ENCODE measurements around the gene FAM118B. TPM values are rescaled to one million over a fixed set of nuclear protein-coding genes. Genes with fewer than 3 reads are reported as not detected.
A peak's percentile ranks its signal among the peaks of the same experiment; 100 is the strongest.

FAM118B gene
- total RNA-seq, 4 donors from 2014 or later, result 7.6 to 11.1 (median 8.6) TPM

DNA sequence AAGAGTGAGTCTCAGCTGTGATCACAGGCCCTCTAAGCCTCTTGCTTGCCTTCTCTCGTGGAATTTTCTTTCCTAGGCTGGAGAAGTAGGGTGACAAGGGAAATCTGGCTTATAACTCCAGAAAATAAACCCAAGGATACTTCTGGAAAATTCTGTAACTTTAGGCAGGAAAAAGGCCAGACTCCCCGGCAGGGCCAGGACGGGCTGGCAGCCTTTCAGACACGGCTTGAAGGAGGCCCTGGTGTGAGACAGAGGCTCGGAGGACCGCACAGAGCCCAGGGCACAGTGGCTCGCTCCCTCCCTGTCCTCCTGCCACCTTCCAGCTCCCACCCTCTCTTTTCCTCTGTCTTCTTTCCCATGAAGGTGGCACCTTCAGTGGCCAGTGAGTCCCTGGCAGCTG lies 19.2 kb upstream of the FAM118B start:
- H3K27ac ChIP-seq, result no peak overlapping the region

DNA sequence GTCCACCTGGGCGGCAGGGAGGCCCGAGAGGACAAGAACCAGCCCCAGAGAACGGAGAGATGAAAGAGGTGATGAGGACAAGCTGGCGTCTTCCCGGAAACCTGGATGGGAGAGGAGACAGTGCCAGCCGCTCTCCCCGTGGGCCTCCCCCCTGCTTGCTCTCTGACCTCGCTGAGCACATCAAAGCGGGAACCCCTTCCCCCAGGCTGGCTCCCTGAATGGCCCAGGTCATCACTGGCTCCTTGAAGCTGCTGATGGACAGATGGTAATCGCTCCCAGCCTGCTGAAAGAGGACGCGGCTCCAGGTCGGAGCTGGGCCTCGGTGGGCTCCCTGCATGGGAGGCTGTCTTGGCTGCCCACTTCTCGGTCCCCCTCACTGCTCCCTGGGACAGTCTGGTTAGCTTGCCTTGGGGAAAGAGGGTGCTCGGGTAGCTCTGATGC lies 18.5 kb upstream of the FAM118B start:
- H3K36me3 ChIP-seq, result peaks cover 57% of the 10 kb centered on the region
- no peaks in the 10 kb centered on the region for H3K27me3 ChIP-seq
- no peak for DNase-seq (ENCODE audit: low spot score in 2 of 2)
- no peak overlapping the region for H3K27ac ChIP-seq
- no peak overlapping the region for H3K4me3 ChIP-seq
- no peak for TF ChIP-seq POLR2A (IDR thresholded peaks at IDR 0.05)
- TF ChIP-seq, protein P1, sequence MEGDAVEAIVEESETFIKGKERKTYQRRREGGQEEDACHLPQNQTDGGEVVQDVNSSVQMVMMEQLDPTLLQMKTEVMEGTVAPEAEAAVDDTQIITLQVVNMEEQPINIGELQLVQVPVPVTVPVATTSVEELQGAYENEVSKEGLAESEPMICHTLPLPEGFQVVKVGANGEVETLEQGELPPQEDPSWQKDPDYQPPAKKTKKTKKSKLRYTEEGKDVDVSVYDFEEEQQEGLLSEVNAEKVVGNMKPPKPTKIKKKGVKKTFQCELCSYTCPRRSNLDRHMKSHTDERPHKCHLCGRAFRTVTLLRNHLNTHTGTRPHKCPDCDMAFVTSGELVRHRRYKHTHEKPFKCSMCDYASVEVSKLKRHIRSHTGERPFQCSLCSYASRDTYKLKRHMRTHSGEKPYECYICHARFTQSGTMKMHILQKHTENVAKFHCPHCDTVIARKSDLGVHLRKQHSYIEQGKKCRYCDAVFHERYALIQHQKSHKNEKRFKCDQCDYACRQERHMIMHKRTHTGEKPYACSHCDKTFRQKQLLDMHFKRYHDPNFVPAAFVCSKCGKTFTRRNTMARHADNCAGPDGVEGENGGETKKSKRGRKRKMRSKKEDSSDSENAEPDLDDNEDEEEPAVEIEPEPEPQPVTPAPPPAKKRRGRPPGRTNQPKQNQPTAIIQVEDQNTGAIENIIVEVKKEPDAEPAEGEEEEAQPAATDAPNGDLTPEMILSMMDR (IDR thresholded peaks at IDR 0.05), result no peak
- TF ChIP-seq EP300 (IDR thresholded peaks at IDR 0.05), result no peak
- TF ChIP-seq POLR2AphosphoS5 (IDR thresholded peaks at IDR 0.05), result no peak
- peaks cover 5% of the 10 kb centered on the region for H3K4me1 ChIP-seq
- whole genome bisulfite sequencing, result 84% methylated on average over 16 of the region's 16 CpGs
- H3K9me3 ChIP-seq, result no peaks in the 10 kb centered on the region

More for the DNA sequence above, 19.2 kb upstream of the FAM118B start:
- H3K4me1 ChIP-seq, result peaks cover 5% of the 10 kb centered on the region
- no peaks in the 10 kb centered on the region for H3K27me3 ChIP-seq
- H3K9me3 ChIP-seq, result no peaks in the 10 kb centered on the region
- DNase-seq (ENCODE audit: low spot score in 2 of 2), result no peak
- no peak overlapping the region for H3K4me3 ChIP-seq
- 76% methylated on average over 7 of the region's 7 CpGs for WGBS
- TF ChIP-seq, protein P1 (IDR thresholded peaks at IDR 0.05), result no peak
- no peak for TF ChIP-seq POLR2A (IDR thresholded peaks at IDR 0.05)
- TF ChIP-seq EP300 (IDR thresholded peaks at IDR 0.05), result no peak
- TF ChIP-seq POLR2AphosphoS5 (IDR thresholded peaks at IDR 0.05), result no peak
- peaks cover 50% of the 10 kb centered on the region for H3K36me3 ChIP-seq

DNA sequence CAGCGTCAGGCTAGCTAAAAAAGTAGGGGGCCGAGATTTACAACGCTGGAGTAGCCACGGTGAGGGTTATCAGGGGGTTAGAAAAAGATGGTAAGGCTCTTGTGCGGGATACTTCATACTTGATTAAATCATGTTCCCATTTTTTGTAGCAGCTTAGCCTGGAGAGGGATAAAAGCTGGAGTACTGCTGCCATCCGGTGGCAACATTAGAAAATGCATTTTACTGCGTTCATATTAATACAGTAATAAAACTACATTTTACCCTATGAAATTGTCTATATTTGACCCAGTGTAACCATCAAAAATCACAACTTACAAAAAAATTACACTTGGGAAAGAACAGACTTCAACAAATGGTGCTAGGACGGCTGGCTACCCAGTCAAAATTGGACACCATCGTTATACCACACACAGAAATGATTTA lies 17.4 kb upstream of the FAM118B start:
- no peaks in the 10 kb centered on the region for H3K9me3 ChIP-seq
- no peak overlapping the region for H3K4me3 ChIP-seq
- H3K36me3 ChIP-seq, result peaks cover 68% of the 10 kb centered on the region
- 34% methylated on average over 9 of the region's 9 CpGs for WGBS
- TF ChIP-seq POLR2A (IDR thresholded peaks at IDR 0.05) (no peak), POLR2AphosphoS5 (IDR thresholded peaks at IDR 0.05) (no peak)
- TF ChIP-seq, protein P1 (IDR thresholded peaks at IDR 0.05), result peak; percentile 45 to 70
- H3K27me3 ChIP-seq, result no peaks in the 10 kb centered on the region
- H3K27ac ChIP-seq, result no peak overlapping the region
- peaks cover 5% of the 10 kb centered on the region for H3K4me1 ChIP-seq
- no peak for DNase-seq (ENCODE audit: low spot score in 2 of 2)

DNA sequence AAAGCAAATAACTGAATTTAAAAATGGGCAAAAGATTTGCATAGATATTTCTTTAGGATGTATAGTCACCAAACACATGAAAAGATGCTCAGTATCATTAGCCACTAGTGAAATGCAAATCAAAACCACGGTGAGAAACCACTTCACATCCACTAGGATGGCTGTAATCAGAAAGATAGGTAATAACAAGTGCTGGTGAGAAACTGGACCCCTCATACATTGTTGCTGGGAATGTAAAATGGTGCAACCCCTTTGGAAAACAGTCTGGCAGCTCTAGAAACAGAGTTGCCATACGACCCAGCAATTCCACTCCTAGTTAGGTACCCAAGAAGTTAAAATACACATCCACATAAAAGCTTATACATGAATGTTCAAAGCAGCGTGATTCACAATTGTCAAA lies 16.5 kb upstream of the FAM118B start:
- Histone ChIP-seq H3K9me3 (no peaks in the 10 kb centered on the region), H3K4me3 (no peak overlapping the region), H3K27ac (no peak overlapping the region), H3K4me1 (peaks cover 5% of the 10 kb centered on the region), H3K27me3 (no peaks in the 10 kb centered on the region), H3K36me3 (peaks cover 72% of the 10 kb centered on the region)
- no peak for DNase-seq (ENCODE audit: low spot score in 2 of 2)
- WGBS, result 96% methylated on average over 3 of the region's 3 CpGs
- TF ChIP-seq, protein P1 (IDR thresholded peaks at IDR 0.05), result no peak
- TF ChIP-seq POLR2AphosphoS5 (IDR thresholded peaks at IDR 0.05), result no peak

DNA sequence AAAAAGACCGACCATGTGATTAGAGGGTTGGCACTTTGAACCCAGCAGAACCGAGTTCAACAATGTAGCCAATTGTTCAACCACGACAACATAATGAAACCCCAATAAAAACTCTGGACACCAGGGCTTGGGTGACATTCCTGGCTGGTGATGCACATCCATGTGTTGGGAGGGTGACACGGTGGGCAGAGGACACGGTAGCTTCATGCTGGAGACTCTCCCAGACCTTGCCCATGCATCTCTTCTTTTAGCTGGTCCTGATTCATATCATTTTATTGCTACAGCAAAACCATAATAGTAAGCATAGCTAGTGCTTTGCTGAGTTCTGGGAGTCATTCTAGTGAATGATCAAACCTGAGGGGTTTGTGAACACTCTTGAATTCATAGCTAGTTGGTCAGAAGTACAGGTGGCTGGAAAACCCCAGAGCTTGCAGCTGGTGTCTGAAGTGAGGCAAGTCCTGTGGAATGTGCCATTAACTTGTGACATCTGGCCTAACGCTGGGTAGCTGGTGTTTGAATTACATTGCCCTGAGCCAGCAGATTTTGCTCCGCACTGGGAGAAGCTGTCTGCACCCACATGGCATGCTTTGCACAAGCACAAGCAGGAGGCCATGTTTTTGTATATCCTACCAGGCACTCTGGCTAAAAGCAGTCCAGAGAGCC lies 14.2 kb upstream of the FAM118B start:
- TF ChIP-seq POLR2AphosphoS5 (IDR thresholded peaks at IDR 0.05), result no peak
- no peaks in the 10 kb centered on the region for H3K9me3 ChIP-seq
- peaks cover 5% of the 10 kb centered on the region for H3K4me1 ChIP-seq
- H3K27me3 ChIP-seq, result no peaks in the 10 kb centered on the region
- DNase-seq (ENCODE audit: low spot score in 2 of 2), result no peak
- WGBS, result 81% methylated on average over 7 of the region's 7 CpGs
- peaks cover 77% of the 10 kb centered on the region for H3K36me3 ChIP-seq
- H3K27ac ChIP-seq, result no peak overlapping the region
- H3K4me3 ChIP-seq, result no peak overlapping the region

DNA sequence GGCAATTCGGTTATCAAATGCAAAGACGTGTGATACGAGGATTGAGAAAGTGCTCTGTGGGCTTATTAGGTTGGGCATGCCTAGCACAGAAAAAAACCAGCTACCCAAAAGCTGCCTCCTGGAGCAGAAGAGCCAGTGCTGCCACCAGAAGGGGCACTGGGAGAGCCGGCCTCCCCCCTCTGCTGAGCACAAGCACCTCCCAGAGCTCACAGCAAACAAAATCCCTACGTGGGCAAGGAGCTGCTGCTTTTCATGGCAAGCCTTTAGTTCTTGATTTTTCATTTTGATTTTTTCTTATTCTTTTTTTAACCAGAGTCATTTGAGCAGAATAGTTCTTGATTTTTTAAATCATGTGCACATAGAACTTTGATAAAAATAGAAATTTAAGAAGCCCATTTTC lies 12.9 kb upstream of the FAM118B start:
- Histone ChIP-seq H3K4me1 (peaks cover 4% of the 10 kb centered on the region), H3K4me3 (no peak overlapping the region), H3K27me3 (no peaks in the 10 kb centered on the region), H3K27ac (no peak overlapping the region), H3K9me3 (no peaks in the 10 kb centered on the region), H3K36me3 (peaks cover 81% of the 10 kb centered on the region)
- 95% methylated on average over 5 of the region's 5 CpGs for WGBS
- no peak for TF ChIP-seq POLR2A (IDR thresholded peaks at IDR 0.05)
- no peak for TF ChIP-seq POLR2AphosphoS5 (IDR thresholded peaks at IDR 0.05)
- TF ChIP-seq, protein P1 (IDR thresholded peaks at IDR 0.05), result no peak
- no peak for TF ChIP-seq EP300 (IDR thresholded peaks at IDR 0.05)
- no peak for DNase-seq (ENCODE audit: low spot score in 2 of 2)
